ENCODE results near the gene HOXB5.

HOXB5 gene

DNA sequence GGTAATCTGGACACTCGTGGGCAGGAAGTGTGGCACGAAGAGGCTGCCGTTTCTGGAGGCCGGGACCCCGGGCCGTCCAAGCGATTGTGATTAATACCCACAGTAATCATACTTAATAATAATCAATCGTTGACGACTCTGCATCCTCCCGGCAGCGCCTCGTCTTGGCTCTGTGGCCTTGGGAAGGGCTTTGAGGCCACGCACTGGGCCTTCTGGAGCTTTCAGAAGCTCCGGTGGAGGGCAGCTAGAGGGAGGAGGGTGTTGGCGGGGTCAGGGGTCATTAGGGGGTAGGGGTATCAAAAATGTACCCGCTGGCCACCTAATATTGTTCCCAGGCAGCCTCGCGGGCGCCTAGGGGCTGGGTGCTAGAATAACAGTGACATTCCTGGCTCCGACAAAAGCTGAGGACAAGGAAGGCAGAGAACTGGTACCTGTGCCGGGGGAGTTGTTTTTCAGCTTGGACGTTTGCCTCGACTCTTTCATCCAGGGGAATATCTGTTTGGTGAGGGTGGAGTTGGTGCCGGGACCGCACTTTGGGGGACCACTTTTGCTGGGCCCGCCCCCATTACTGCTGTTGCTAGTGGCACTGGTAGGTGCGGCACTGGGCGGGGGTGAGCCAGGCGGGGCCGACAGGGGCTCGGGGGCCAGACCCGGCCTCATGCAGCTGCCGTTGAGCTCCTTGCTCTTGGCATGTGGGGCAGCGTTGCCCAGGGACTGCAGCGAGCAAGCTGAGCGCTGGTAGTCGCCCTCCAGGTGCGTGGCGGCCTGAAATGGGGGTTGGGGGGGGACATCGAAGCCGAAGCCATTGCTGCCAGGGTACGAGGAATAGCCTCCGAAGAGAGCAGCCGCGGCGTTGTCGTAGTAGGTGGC, 41.7 kb downstream of the HOXB5 start:
- no peak overlapping the region for H3K4me3 ChIP-seq (ENCODE audit: low read depth in 1 of 2, low read length in 2 of 2)
- H3K27ac ChIP-seq (ENCODE audit: low read depth, low read length): peak overlapping the region; percentile 55
- no peaks in the 10 kb centered on the region for H3K9me3 ChIP-seq (ENCODE audit: control insufficient read depth in 1 of 2, low read length in 2 of 2)
- H3K27me3 ChIP-seq (ENCODE audit: control insufficient read depth in 1 of 2, insufficient read depth in 2 of 2, low read length in 2 of 2): peaks cover 30 to 57% of the 10 kb centered on the region in 2 donors
- no peaks in the 10 kb centered on the region for H3K36me3 ChIP-seq (ENCODE audit: control insufficient read depth in 1 of 2, insufficient read depth in 2 of 2, low read length in 2 of 2)
- no peak overlapping the region for H3K9ac ChIP-seq (ENCODE audit: low read depth in 1 of 2, low read length in 2 of 2)
- H3K4me1 ChIP-seq (ENCODE audit: control insufficient read depth in 1 of 2, insufficient read depth in 2 of 2, low read length in 2 of 2): peaks cover 4 to 7% of the 10 kb centered on the region in 2 donors

DNA sequence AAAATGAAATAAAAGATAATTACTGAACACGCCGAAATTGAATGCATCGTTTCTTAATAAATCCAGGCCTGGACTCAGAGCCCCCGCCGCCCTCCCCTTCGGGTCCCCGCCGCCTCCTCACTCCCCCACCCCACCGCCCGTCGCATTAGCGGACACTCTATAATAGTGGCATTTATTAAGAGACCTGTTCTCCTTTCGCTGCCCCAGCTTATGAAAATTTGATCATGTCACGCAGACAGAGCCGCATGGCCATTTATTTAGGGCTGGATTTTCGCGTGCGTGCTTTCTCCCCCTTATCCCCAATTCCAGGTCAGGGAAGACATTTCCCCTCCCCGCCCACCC, 42.4 kb downstream of the HOXB5 start:
- no peak overlapping the region for H3K9ac ChIP-seq (ENCODE audit: low read depth in 1 of 2, low read length in 2 of 2)
- no peak overlapping the region for H3K4me3 ChIP-seq (ENCODE audit: low read depth in 1 of 2, low read length in 2 of 2)
- H3K9me3 ChIP-seq (ENCODE audit: control insufficient read depth in 1 of 2, low read length in 2 of 2): no peaks in the 10 kb centered on the region
- H3K27me3 ChIP-seq (ENCODE audit: control insufficient read depth in 1 of 2, insufficient read depth in 2 of 2, low read length in 2 of 2): peaks cover 32 to 61% of the 10 kb centered on the region in 2 donors
- H3K4me1 ChIP-seq (ENCODE audit: control insufficient read depth in 1 of 2, insufficient read depth in 2 of 2, low read length in 2 of 2): peaks cover 4 to 6% of the 10 kb centered on the region in 2 donors
- no peak overlapping the region for H3K27ac ChIP-seq (ENCODE audit: low read depth, low read length)
- no peaks in the 10 kb centered on the region for H3K36me3 ChIP-seq (ENCODE audit: control insufficient read depth in 1 of 2, insufficient read depth in 2 of 2, low read length in 2 of 2)

GRCh38 chr17:48550502-48551213, 42.9 kb downstream of the HOXB5 start:
- H3K36me3 ChIP-seq (ENCODE audit: control insufficient read depth in 1 of 2, insufficient read depth in 2 of 2, low read length in 2 of 2): no peaks in the 10 kb centered on the region
- peaks cover 30 to 61% of the 10 kb centered on the region in 2 donors for H3K27me3 ChIP-seq (ENCODE audit: control insufficient read depth in 1 of 2, insufficient read depth in 2 of 2, low read length in 2 of 2)
- H3K9ac ChIP-seq (ENCODE audit: low read depth in 1 of 2, low read length in 2 of 2): no peak overlapping the region
- no peak overlapping the region for H3K4me3 ChIP-seq (ENCODE audit: low read depth in 1 of 2, low read length in 2 of 2)
- peaks cover 0 to 6% of the 10 kb centered on the region in 2 donors for H3K4me1 ChIP-seq (ENCODE audit: control insufficient read depth in 1 of 2, insufficient read depth in 2 of 2, low read length in 2 of 2)
- peak overlapping the region; percentile 67 for H3K27ac ChIP-seq (ENCODE audit: low read depth, low read length)
- no peaks in the 10 kb centered on the region for H3K9me3 ChIP-seq (ENCODE audit: control insufficient read depth in 1 of 2, low read length in 2 of 2)

- H3K27me3 ChIP-seq (ENCODE audit: control insufficient read depth in 1 of 2, insufficient read depth in 2 of 2, low read length in 2 of 2): peaks cover 34 to 67% of the 10 kb centered on the region in 2 donors
- peaks cover 0 to 6% of the 10 kb centered on the region in 2 donors for H3K4me1 ChIP-seq (ENCODE audit: control insufficient read depth in 1 of 2, insufficient read depth in 2 of 2, low read length in 2 of 2)
- H3K4me3 ChIP-seq (ENCODE audit: low read depth in 1 of 2, low read length in 2 of 2): no peak overlapping the region
- no peaks in the 10 kb centered on the region for H3K36me3 ChIP-seq (ENCODE audit: control insufficient read depth in 1 of 2, insufficient read depth in 2 of 2, low read length in 2 of 2)
- no peak overlapping the region for H3K9ac ChIP-seq (ENCODE audit: low read depth in 1 of 2, low read length in 2 of 2)
- H3K9me3 ChIP-seq (ENCODE audit: control insufficient read depth in 1 of 2, low read length in 2 of 2): no peaks in the 10 kb centered on the region
- H3K27ac ChIP-seq (ENCODE audit: low read depth, low read length): peak overlapping the region; percentile 67
Measured at GRCh38 chr17:48549914-48550501, 43.6 kb downstream of the HOXB5 start.

DNA sequence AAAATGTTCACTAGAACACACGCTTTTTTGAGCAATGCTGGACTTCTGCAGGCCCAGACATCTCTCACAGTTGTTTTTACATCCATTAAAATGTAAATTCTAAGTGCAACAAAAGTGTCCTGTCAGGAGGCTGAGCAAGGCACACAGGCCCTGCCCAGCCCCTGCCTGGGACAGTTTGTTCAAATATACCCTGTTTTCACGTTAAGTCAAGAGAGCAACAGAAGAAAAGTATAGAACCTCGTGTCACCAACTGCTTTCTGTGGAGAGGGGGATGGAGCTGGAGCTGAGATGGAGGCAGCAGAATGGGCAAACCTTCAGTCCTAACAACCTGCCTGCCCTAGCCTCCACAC, 44.3 kb downstream of the HOXB5 start:
- Histone ChIP-seq H3K9ac (ENCODE audit: low read depth in 1 of 2, low read length in 2 of 2) (no peak overlapping the region), H3K27me3 (ENCODE audit: control insufficient read depth in 1 of 2, insufficient read depth in 2 of 2, low read length in 2 of 2) (peaks cover 31 to 65% of the 10 kb centered on the region in 2 donors), H3K36me3 (ENCODE audit: control insufficient read depth in 1 of 2, insufficient read depth in 2 of 2, low read length in 2 of 2) (no peaks in the 10 kb centered on the region), H3K27ac (ENCODE audit: low read depth, low read length) (no peak overlapping the region), H3K4me1 (ENCODE audit: control insufficient read depth in 1 of 2, insufficient read depth in 2 of 2, low read length in 2 of 2) (peaks cover 0 to 6% of the 10 kb centered on the region in 2 donors), H3K9me3 (ENCODE audit: control insufficient read depth in 1 of 2, low read length in 2 of 2) (no peaks in the 10 kb centered on the region), H3K4me3 (ENCODE audit: low read depth in 1 of 2, low read length in 2 of 2) (no peak overlapping the region)

DNA sequence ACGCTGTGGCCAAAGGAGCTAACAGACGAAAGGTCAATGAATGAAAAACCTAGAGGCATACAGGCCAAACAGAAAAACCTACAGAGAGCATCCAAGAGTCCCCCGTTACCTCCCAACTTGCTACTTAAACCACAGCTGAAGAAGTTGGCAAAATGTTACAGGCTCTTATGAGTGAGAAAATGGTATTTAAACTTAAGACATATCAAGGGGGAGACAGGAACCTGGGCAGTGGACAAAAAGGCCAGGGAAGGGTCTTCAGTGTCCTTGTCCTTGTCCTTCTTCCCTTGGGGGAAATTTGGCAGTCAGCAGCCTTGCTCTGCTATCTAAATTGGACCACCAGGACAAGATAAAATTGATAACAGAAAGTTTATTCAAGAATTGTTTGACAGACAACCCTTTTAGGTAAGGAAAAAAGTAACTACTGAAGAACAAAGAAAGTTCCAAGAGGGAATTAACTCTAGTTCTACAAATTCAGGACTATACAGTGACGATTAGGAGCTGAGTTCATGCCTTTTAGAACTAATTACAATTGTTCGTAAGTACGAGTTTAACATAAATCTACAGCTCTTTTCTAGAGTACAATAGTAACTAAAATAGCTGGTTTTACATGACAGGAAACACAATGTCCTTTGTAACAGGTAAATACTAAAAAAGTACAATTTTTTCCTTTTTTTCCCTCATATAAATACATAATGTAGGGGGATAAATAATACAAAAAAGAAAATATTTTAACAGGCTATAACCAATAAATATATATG, 44.9 kb downstream of the HOXB5 start:
- H3K9me3 ChIP-seq (ENCODE audit: control insufficient read depth in 1 of 2, low read length in 2 of 2): no peaks in the 10 kb centered on the region
- peak overlapping the region in 1 of 2 donors; percentile 38 for H3K9ac ChIP-seq (ENCODE audit: low read depth in 1 of 2, low read length in 2 of 2)
- no peaks in the 10 kb centered on the region for H3K36me3 ChIP-seq (ENCODE audit: control insufficient read depth in 1 of 2, insufficient read depth in 2 of 2, low read length in 2 of 2)
- H3K27ac ChIP-seq (ENCODE audit: low read depth, low read length): peak overlapping the region; percentile 54
- H3K4me1 ChIP-seq (ENCODE audit: control insufficient read depth in 1 of 2, insufficient read depth in 2 of 2, low read length in 2 of 2): peaks cover 0 to 6% of the 10 kb centered on the region in 2 donors
- no peak overlapping the region for H3K4me3 ChIP-seq (ENCODE audit: low read depth in 1 of 2, low read length in 2 of 2)
- peaks cover 29 to 67% of the 10 kb centered on the region in 2 donors for H3K27me3 ChIP-seq (ENCODE audit: control insufficient read depth in 1 of 2, insufficient read depth in 2 of 2, low read length in 2 of 2)

DNA sequence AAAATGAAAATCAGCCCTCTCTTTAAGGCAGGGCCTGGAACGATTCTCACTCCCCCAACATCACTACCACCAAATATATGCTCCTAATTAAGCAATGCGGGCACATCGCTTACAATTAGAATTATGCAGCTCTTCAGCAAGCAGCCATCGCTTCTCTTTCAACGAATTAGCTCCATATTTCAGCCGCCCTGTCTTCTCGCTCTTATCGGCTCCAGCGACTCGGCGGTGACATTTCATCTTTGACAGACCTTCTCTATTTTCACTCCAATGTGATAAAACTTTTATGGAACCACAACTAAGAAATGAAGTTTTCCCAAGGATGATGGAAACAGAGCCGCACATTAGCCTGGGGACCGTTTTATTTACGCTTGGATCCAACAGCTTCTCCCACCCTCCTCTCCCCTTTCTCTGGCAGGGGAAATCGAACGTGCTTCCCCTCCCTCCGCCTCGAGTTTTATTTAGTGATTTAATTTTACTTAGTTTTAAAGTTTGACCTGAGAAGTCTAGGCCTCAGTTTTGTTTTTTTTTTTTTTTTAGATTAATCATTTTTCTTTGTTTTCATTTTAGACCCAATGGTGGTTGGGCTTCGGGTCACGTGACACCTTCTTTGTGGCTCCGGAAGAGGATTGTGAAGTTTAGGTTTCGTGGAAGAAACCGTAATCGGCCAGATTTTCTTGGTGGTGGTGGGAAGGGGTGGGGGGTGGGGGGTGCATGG, 45.6 kb downstream of the HOXB5 start:
- Histone ChIP-seq H3K36me3 (ENCODE audit: control insufficient read depth in 1 of 2, insufficient read depth in 2 of 2, low read length in 2 of 2) (no peaks in the 10 kb centered on the region), H3K9me3 (ENCODE audit: control insufficient read depth in 1 of 2, low read length in 2 of 2) (no peaks in the 10 kb centered on the region), H3K4me3 (ENCODE audit: low read depth in 1 of 2, low read length in 2 of 2) (peak overlapping the region; percentile 1 to 23), H3K9ac (ENCODE audit: low read depth in 1 of 2, low read length in 2 of 2) (peak overlapping the region in 1 of 2 donors; percentile 18), H3K27ac (ENCODE audit: low read depth, low read length) (peak overlapping the region; percentile 54), H3K4me1 (ENCODE audit: control insufficient read depth in 1 of 2, insufficient read depth in 2 of 2, low read length in 2 of 2) (peaks cover 0 to 6% of the 10 kb centered on the region in 2 donors), H3K27me3 (ENCODE audit: control insufficient read depth in 1 of 2, insufficient read depth in 2 of 2, low read length in 2 of 2) (peaks cover 32 to 63% of the 10 kb centered on the region in 2 donors)

GRCh38 chr17:48546924-48547807, 46.4 kb downstream of the HOXB5 start:
- H3K9me3 ChIP-seq (ENCODE audit: control insufficient read depth in 1 of 2, low read length in 2 of 2): no peaks in the 10 kb centered on the region
- H3K4me3 ChIP-seq (ENCODE audit: low read depth in 1 of 2, low read length in 2 of 2): peak overlapping the region; percentile 23 to 24
- H3K27ac ChIP-seq (ENCODE audit: low read depth, low read length): peak overlapping the region; percentile 53
- H3K9ac ChIP-seq (ENCODE audit: low read depth in 1 of 2, low read length in 2 of 2): peak overlapping the region; percentile 12 to 15
- no peaks in the 10 kb centered on the region for H3K36me3 ChIP-seq (ENCODE audit: control insufficient read depth in 1 of 2, insufficient read depth in 2 of 2, low read length in 2 of 2)
- peaks cover 0 to 6% of the 10 kb centered on the region in 2 donors for H3K4me1 ChIP-seq (ENCODE audit: control insufficient read depth in 1 of 2, insufficient read depth in 2 of 2, low read length in 2 of 2)
- peaks cover 35 to 66% of the 10 kb centered on the region in 2 donors for H3K27me3 ChIP-seq (ENCODE audit: control insufficient read depth in 1 of 2, insufficient read depth in 2 of 2, low read length in 2 of 2)

Data from duodenal mucosa (tissue), 2 donors.